Left lung (tissue), 10 donors: Measurements from ENCODE around the gene CA12. TPM values are rescaled to one million over a fixed set of nuclear protein-coding genes. Genes with fewer than 3 reads are reported as not detected.

Experiments
- ATAC-seq: fragments of 200-7000 bp; cut with Tn5 transposase; one replicate; pipeline ENCODE4 v1.9.1; 2020; ENCODE audit warnings: moderate library complexity
- DNase-seq, 4 donors: peaks; one replicate each; pipeline ENCODE4 v3.0.0-alpha.2; 2013 to 2020
- H3K27ac ChIP-seq, 2 donors: fragments of 200-600 bp; sonication (generic) in 1 of 2; one replicate each; pipeline versions ENCODE4 v1.5.0 to v1.8.0; 2020 to 2021
- H3K27me3 ChIP-seq, 2 donors: fragments of 200-600 bp; sonication (generic) in 1 of 2; one replicate each; pipeline versions ENCODE4 v1.5.0 to v1.8.0; 2020 to 2021
- H3K36me3 ChIP-seq, 2 donors: fragments of 200-600 bp; sonication (generic) in 1 of 2; one replicate each; pipeline versions ENCODE4 v1.5.0 to v1.8.0; 2020 to 2021
- H3K4me1 ChIP-seq, 2 donors: fragments of 200-600 bp; one replicate each; pipeline ENCODE4 v1.8.0; 2021
- H3K4me3 ChIP-seq, 2 donors: fragments of 200-600 bp; sonication (generic) in 1 of 2; one replicate each; pipeline versions ENCODE4 v1.5.0 to v1.8.0; 2020 to 2021; ENCODE audit warnings: mild to moderate bottlenecking in 1 of 2
- H3K9me3 ChIP-seq, 2 donors: fragments of 200-600 bp; sonication (generic) in 1 of 2; one replicate each; pipeline versions ENCODE4 v1.5.0 to v1.8.0; 2020 to 2021
- CTCF ChIP-seq, 2 donors: fragments of 200-600 bp; sonication (generic) in 1 of 2; IDR thresholded peaks; one replicate each; pipeline versions ENCODE4 v1.5.0 to v1.8.0; 2021; ENCODE audit warnings: antibody characterized with exemption in 2 of 2
- intact Hi-C, 2 donors: fragments of 100-400 bp; cut with DNase I; formaldehyde crosslinking; loops; one replicate each; pipeline versions ENCODE4 v1.11.2 to v1.14.2; 2022
- polyA plus RNA-seq, 6 donors: library from polyadenylated mRNA; unstranded; fragments of 120-200 nt; gene quantifications; one replicate each; pipeline ENCODE4 v1.2.1, GENCODE V29; 2013; ENCODE audit not compliant: insufficient read length in 6 of 6
- total RNA-seq, 2 donors: library from RNA; stranded (reverse); fragmentation: NEBNext Ultra II Directional; extraction: Animal tissue kit (Norgen Biotek cat#: 25700); gene quantifications; one replicate each; pipeline ENCODE4 v1.2.1, GENCODE V29; 2021
- donor health status: DM: no; HTN: yes; CAD: no.
- donor health status: DM: no; HTN: no; CAD: no.

Gene CA12
- total and polyA plus RNA-seq, 8 donors = 1.6 to 20.5 (median 5.6) TPM

- no peak overlapping the region for H3K4me3 ChIP-seq
- DNase-seq (no peak), ATAC-seq (no peak)
- H3K36me3 ChIP-seq = no peaks in the 10 kb centered on the region
- H3K9me3 ChIP-seq = no peaks in the 10 kb centered on the region
- no peaks in the 10 kb centered on the region for H3K27me3 ChIP-seq
- intact Hi-C loops = no loop called here
- H3K27ac ChIP-seq = no peak overlapping the region
- TF ChIP-seq CTCF (IDR thresholded peaks at IDR 0.05) = no peak
- no peaks in the 10 kb centered on the region for H3K4me1 ChIP-seq
These were observed 50.2 kb downstream of the CA12 start for GRCh38 chr15:63331456-63331855.

- Histone ChIP-seq H3K27me3 (no peaks in the 10 kb centered on the region), H3K27ac (no peak overlapping the region), H3K9me3 (no peaks in the 10 kb centered on the region), H3K4me1 (no peaks in the 10 kb centered on the region), H3K36me3 (no peaks in the 10 kb centered on the region), H3K4me3 (no peak overlapping the region)
- ATAC-seq (no peak), DNase-seq (no peak)
- intact Hi-C loops = no loop called here
- TF ChIP-seq CTCF (IDR thresholded peaks at IDR 0.05) = no peak
These were observed 50.7 kb downstream of the CA12 start for GRCh38 chr15:63330926-63331325.

GRCh38 chr15:63329567-63330350 is 51.9 kb downstream of the CA12 start:
- H3K36me3 ChIP-seq = no peaks in the 10 kb centered on the region
- DNase-seq (no peak), ATAC-seq (no peak)
- H3K27me3 ChIP-seq = no peaks in the 10 kb centered on the region
- no peaks in the 10 kb centered on the region for H3K4me1 ChIP-seq
- H3K27ac ChIP-seq = no peak overlapping the region
- no peaks in the 10 kb centered on the region for H3K9me3 ChIP-seq
- intact Hi-C loops = no loop called here
- no peak overlapping the region for H3K4me3 ChIP-seq
- no peak for TF ChIP-seq CTCF (IDR thresholded peaks at IDR 0.05)

GRCh38 chr15:63327648-63328421 is 53.8 kb downstream of the CA12 start:
- H3K36me3 ChIP-seq = no peaks in the 10 kb centered on the region
- H3K27ac ChIP-seq = no peak overlapping the region
- H3K4me3 ChIP-seq = no peak overlapping the region
- no peaks in the 10 kb centered on the region for H3K27me3 ChIP-seq
- H3K9me3 ChIP-seq = no peaks in the 10 kb centered on the region
- ATAC-seq = no peak
- DNase-seq = no peak
- TF ChIP-seq CTCF (IDR thresholded peaks at IDR 0.05) = no peak
- no peaks in the 10 kb centered on the region for H3K4me1 ChIP-seq
- intact Hi-C loops = no loop called here

- Histone ChIP-seq H3K27ac (no peak overlapping the region), H3K9me3 (no peaks in the 10 kb centered on the region), H3K36me3 (no peaks in the 10 kb centered on the region), H3K4me3 (no peak overlapping the region), H3K4me1 (no peaks in the 10 kb centered on the region), H3K27me3 (no peaks in the 10 kb centered on the region)
- intact Hi-C loops = no loop called here
- no peak for ATAC-seq
- no peak for TF ChIP-seq CTCF (IDR thresholded peaks at IDR 0.05)
- no peak for DNase-seq
These were observed 56.9 kb downstream of the CA12 start for GRCh38 chr15:63324770-63325169.
